HL-60 (cell line): Measurements from ENCODE around the gene AKT2.

Experiments
- CTCF ChIP-seq: IDR thresholded peaks from one replicate; pipeline ENCODE4 v1.5.1; 2011; ENCODE audit warnings: low read length, control low read depth, inconsistent platforms; ENCODE audit not compliant: insufficient read depth
- GABPA ChIP-seq: IDR thresholded peaks from 2 replicates; pipeline ENCODE4 v1.6.1; 2012; ENCODE audit warnings: low read depth
- POLR2AphosphoS5 ChIP-seq: IDR thresholded peaks from 2 replicates; pipeline ENCODE4 v1.6.1; 2012; ENCODE audit warnings: low read depth
- REST ChIP-seq: IDR thresholded peaks from 2 replicates; pipeline ENCODE4 v1.6.1; 2012; ENCODE audit warnings: low read depth; ENCODE audit not compliant: insufficient replicate concordance

DNA sequence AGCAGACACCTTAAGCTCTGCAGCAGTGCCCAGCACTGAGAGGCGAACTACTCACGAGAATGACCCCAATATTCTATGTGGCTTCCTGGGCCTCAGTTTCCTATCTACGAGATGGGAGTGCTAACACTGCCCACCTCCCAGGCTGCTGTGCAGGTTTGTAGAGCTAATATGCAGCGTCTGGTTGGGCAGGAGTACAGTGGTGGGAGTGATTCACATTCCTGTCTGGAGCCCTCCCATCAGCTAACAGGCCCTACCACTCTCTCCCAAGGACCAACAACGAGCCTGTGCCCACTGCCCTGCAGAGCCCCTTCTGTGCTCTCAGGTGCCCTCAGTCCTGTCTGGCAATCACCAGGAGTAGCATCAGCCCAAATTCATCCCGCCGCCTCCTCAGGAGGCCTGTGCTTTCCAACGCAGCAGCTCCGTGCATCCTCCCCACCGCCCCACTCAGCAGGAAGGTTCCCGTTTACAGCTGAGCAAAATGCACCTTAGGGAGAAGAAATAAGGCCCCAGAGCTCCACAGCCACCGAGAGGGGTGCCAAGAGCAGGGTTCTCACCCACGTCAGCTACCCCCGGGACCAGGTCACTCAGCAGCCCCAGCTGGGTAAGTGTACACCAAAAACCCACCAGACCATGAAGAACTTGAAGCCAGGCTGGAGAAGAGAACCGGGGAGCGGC lies 6.6 kb downstream of the AKT2 start:
- TF ChIP-seq CTCF (no peak), GABPA (no peak), POLR2AphosphoS5 (no peak), REST (no peak)
